HFFc6 (cell line): ENCODE measurements around the gene CCDC158. TPM values are rescaled to one million over a fixed set of nuclear protein-coding genes. Genes with fewer than 3 reads are reported as not detected.
"Not testable (repeated sequence)": the region's sequence is repeated elsewhere in the genome, so short reads cannot be mapped to it uniquely, and the experiment has no call there.

Experiments
- DNase-seq: peaks from one replicate; pipeline ENCODE4 v3.0.0-alpha.2; 2018
- H3K27ac Mint-ChIP-seq: 2 replicates; pipeline ENCODE4 v1.8.0; 2020; ENCODE audit warnings: mild to moderate bottlenecking, mixed read lengths
- H3K27me3 Mint-ChIP-seq: 2 replicates; pipeline ENCODE4 v1.8.0; 2021; ENCODE audit warnings: mild to moderate bottlenecking, moderate library complexity, mixed read lengths; ENCODE audit not compliant: insufficient read depth
- H3K36me3 Mint-ChIP-seq: 2 replicates; pipeline ENCODE4 v1.8.0; 2021; ENCODE audit warnings: low read depth, mixed read lengths
- H3K4me1 Mint-ChIP-seq: 2 replicates; pipeline ENCODE4 v1.8.0; 2020; ENCODE audit warnings: low read depth, mixed read lengths
- H3K4me3 Mint-ChIP-seq: 2 replicates; pipeline ENCODE4 v1.8.0; 2020; ENCODE audit warnings: mild to moderate bottlenecking, moderate library complexity, mixed read lengths
- H3K9me3 Mint-ChIP-seq: 2 replicates; pipeline ENCODE4 v1.8.0; 2020; ENCODE audit warnings: mild to moderate bottlenecking, mixed read lengths
- total RNA-seq, 6 experiments: library from RNA; stranded (reverse); fragmentation: NEBNext Ultra II Directional; extraction: Animal tissue kit (Norgen Biotek cat#: 25700); gene quantifications; 2 replicates in 1 of 6; 3 replicates in 5 of 6; pipeline ENCODE4 v1.2.3, GENCODE V29; 2021
- TF ChIP-seq, protein P1 (sequence below): fragments of 200-600 bp; sonication (generic); IDR thresholded peaks from 2 replicates; pipeline ENCODE4 v1.5.0; 2021; ENCODE audit warnings: antibody characterized with exemption, mild to moderate bottlenecking

Gene CCDC158
- total RNA-seq, 6 experiments from 2014 or later = 0.05 TPM; not detected in 5

DNA sequence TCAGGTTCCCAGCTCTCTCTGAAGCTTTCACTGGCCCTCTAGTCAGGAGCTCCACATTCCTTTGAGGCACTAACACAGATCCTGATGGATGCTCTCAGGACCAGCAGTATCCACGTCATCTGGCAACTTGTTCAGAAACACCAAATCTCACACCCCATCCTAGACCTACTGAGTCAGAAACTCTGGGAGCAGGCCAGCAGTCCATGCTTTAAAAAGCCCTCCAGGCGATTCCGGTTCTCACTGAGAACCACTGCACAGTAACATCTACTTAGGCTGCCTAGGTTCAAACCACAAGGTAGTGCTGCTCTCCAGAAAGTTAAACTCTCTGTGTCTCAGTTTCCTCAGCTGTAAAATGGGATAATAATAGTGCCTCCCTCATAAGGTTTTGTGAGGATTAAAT lies 55.3 kb downstream of the CCDC158 start:
- H3K36me3 Mint-ChIP-seq = no peaks in the 10 kb centered on the region
- H3K27ac Mint-ChIP-seq = peak overlapping the region; percentile 10
- H3K27me3 Mint-ChIP-seq = peaks cover 24% of the 10 kb centered on the region
- no peak overlapping the region for H3K4me3 Mint-ChIP-seq
- peaks cover 5% of the 10 kb centered on the region for H3K9me3 Mint-ChIP-seq
- peak; percentile 25 for DNase-seq
- TF ChIP-seq, protein P1, sequence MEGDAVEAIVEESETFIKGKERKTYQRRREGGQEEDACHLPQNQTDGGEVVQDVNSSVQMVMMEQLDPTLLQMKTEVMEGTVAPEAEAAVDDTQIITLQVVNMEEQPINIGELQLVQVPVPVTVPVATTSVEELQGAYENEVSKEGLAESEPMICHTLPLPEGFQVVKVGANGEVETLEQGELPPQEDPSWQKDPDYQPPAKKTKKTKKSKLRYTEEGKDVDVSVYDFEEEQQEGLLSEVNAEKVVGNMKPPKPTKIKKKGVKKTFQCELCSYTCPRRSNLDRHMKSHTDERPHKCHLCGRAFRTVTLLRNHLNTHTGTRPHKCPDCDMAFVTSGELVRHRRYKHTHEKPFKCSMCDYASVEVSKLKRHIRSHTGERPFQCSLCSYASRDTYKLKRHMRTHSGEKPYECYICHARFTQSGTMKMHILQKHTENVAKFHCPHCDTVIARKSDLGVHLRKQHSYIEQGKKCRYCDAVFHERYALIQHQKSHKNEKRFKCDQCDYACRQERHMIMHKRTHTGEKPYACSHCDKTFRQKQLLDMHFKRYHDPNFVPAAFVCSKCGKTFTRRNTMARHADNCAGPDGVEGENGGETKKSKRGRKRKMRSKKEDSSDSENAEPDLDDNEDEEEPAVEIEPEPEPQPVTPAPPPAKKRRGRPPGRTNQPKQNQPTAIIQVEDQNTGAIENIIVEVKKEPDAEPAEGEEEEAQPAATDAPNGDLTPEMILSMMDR = no peak
- peaks cover 18% of the 10 kb centered on the region for H3K4me1 Mint-ChIP-seq

DNA sequence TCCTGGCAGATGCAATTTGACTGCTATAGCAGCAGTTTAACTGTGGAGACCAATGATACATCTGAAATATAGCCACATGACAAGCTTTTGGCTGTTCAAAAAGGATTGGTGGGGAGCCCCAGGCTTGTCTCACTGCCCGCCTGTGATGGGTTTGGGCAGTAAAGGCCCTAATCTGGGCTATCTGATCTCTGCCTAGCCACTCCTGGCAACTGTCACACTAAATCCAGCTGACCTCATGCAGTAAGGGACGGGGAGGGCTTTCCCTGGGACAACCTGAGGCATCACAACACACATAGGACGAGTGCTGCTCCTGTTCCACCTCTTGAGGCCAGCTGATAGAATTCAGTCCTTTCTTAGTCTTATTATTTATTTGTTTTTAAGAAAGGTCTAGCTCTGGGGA lies 56.2 kb downstream of the CCDC158 start:
- peaks cover 19% of the 10 kb centered on the region for H3K27me3 Mint-ChIP-seq
- TF ChIP-seq, protein P1 = no peak
- H3K27ac Mint-ChIP-seq = no peak overlapping the region
- H3K4me1 Mint-ChIP-seq = peaks cover 18% of the 10 kb centered on the region
- H3K36me3 Mint-ChIP-seq = no peaks in the 10 kb centered on the region
- H3K4me3 Mint-ChIP-seq = no peak overlapping the region
- peaks cover 7% of the 10 kb centered on the region for H3K9me3 Mint-ChIP-seq
- DNase-seq = no peak

- H3K36me3 Mint-ChIP-seq = no peaks in the 10 kb centered on the region; the same call in 1 of the 2 replicates
- H3K9me3 Mint-ChIP-seq = peaks cover 7% of the 10 kb centered on the region
- H3K4me3 Mint-ChIP-seq = peak overlapping the region; percentile 54; the same call in 1 of the 2 replicates
- DNase-seq = no peak
- H3K27ac Mint-ChIP-seq = peak overlapping the region; percentile 56
- TF ChIP-seq, protein P1 = no peak
- H3K4me1 Mint-ChIP-seq = peaks cover 18% of the 10 kb centered on the region
- peaks cover 22% of the 10 kb centered on the region for H3K27me3 Mint-ChIP-seq
These were observed 57.2 kb downstream of the CCDC158 start for GRCh38 chr4:76363556-76364290.

- H3K4me1 Mint-ChIP-seq = peaks cover 18% of the 10 kb centered on the region
- H3K36me3 Mint-ChIP-seq = no peaks in the 10 kb centered on the region; the same call in 1 of the 2 replicates
- no peak overlapping the region for H3K4me3 Mint-ChIP-seq
- TF ChIP-seq, protein P1 = no peak
- no peak overlapping the region for H3K27ac Mint-ChIP-seq
- peaks cover 11% of the 10 kb centered on the region for H3K9me3 Mint-ChIP-seq
- peaks cover 20% of the 10 kb centered on the region for H3K27me3 Mint-ChIP-seq
- DNase-seq = no peak
These were observed 59.1 kb downstream of the CCDC158 start for GRCh38 chr4:76361689-76362412.

GRCh38 chr4:76359881-76360466 lies 61.0 kb downstream of the CCDC158 start:
- H3K36me3 Mint-ChIP-seq, H3K4me3 Mint-ChIP-seq, H3K27ac Mint-ChIP-seq, DNase-seq: not testable (repeated sequence)
- Mint-ChIP-seq H3K9me3 (peaks cover 11% of the 10 kb centered on the region), H3K4me1 (peaks cover 12% of the 10 kb centered on the region), H3K27me3 (peaks cover 14% of the 10 kb centered on the region)
